ENCODE measurements around the gene TUBA4B.
A peak's percentile ranks its signal among the peaks of the same experiment; 100 is the strongest.
"Not testable (repeated sequence)": the region's sequence is repeated elsewhere in the genome, so short reads cannot be mapped to it uniquely, and the experiment has no call there.

Gene TUBA4B

DNA sequence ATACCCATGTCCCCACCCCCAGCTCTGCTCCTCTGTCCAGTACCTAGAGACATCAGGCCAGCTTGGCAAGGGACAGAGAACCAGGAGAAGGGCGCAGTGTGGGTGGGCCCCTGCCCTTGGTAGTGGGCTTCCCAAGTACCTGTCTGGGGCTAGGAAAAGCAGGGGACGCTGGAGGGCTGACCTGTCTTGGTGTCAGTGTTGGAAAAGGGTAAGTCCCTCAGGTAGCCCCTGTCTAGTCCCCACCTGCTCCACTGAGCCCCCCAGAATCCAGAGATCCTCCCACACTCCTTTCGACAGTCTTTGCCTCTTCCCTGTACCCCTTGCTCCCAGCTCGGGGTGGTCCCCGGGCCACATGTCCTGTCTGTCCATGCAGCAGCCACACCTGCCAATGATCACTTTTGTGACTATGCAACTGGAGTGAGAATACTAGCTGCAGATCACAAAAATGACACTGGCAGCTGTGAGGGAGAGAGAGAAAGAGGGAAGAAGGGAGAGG lies 40.7 kb downstream of the TUBA4B start:
- no peak for DNase-seq

DNA sequence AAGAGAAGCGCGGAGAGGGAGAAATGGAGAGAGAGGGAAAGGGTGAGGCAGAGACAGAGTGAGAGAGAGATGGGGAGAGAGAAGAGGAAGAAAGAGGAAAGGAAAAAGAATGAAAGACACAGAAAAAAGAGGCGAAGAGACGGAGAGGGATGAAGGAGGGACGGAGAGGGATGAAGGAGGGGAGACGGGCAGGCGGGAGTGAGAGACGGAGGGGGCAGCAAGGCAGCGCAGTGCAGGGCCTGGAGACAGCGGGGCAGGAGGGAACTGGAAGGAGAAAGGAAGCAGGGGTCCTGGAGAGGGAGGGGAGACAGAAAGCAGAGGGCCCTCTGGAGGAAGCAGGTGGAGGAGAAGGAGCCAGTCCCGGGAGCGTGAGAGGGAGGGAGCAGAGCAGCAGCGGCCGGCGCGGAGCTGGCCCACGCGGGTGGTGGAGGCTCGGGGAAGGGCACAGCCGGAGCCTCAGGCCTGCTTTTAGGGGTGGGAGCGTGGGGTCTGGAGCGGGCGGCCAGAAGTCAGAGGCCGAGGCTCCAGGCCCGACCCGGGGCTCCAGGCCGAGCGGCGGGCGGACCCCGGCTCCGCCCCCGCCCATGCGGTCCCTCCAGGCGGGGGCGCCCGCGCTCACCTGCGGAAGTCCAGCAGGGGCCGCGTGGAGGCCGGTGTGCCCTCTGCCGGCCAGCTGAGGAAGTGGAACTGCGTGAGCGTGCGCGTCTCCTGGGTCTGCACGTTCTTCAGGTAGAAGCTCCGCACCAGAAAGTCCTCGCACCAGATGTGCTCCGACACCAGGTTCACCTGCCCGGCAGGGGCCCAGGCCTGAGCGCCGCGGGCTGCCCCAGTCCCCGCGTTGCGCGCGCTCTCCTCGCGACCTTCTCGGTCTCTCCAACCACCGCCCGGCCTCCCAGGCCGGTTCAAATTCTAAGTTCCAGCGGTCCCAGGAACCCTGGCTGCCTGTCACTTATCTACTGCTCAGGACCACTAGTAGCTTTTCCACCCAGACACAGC lies 41.6 kb downstream of the TUBA4B start:
- DNase-seq = peak; percentile 70 to 94

DNA sequence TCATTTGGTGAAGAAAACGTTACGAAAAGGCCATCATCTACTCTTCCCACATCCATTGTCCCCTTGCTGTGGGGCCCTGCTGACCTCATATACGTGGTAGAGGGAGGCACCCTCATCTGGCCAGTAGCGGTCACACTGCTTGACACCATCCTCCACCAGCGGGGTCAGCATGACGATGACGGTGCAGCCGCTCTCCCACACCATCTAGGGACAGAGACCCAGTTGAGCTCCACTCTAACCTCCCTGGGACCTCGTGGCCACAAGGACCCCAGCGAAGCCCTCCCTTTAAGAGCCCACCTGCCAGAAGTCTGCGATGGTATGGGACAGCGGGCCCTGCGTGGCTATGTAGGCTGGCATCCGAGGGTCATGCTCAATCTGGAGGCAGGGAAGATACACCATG lies 43.1 kb downstream of the TUBA4B start:
- DNase-seq = no peak

DNA sequence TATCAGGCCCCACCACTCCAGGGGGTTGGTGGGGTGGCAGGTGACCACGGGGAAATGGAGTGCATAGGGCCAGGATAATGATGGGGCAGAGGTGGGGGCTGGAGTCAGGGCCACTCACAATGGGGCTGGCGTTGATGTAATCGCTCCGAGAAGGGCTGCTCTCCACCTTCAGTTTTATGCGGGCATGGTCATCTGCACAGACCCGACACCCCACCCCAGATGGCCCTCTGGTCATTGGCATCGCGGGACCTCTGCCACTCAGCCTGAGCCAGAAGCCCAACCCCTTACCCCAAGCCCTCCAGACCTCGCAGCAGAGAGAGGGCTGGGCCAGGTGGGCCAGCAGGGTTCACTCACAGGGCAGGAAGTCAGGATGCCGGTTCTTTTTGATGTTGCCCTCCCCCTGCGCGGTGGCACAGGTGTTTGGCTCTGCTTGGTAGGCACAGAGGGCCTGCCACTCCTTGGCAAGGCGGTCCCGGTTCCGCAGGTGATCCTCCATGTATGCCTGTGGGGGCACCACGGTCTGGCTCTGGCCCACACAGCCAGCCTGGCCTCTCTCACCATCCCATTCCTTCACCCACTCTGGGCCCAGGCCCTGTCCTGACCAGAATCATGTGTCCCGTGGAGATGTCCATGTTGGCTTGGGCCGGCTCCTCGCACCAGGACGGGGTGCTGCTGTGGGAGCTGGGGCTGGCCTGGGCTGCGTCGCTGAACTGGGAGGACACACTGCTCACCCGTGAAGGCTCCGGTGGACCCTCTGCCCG lies 43.8 kb downstream of the TUBA4B start:
- no peak for DNase-seq

DNA sequence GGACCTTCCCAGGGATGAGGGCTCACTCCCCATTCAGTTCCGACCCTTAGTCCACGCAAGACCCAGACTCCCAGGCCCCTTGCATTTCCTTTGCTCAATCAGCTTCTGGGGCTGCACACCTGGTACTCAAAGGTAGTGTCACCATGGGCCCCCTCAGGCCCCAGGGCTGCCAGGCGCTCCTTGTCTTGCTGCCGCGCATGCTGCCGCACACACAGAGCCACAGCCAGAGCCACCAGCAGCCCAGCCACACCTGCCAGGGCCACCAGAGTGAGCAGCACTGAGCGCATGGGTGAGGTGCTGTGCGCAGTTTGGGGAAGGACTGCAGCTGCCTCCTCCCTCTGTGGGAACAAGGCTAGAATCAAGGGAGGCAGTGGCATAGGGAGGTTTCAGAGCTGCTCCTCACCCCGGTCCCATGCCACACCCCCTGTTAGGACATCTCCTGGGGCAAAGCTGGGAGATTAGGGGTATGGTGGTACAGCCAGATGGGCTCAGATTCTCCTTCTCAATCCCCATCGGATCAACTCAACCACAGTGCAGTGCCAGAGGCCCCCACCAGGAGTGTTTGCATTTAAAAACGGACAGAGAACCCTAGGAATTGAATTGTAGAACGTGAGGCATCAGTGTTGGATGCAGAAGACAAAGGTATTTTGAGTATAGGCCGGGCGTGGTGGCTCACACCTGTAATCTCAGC lies 44.9 kb downstream of the TUBA4B start:
- DNase-seq = no peak

DNA sequence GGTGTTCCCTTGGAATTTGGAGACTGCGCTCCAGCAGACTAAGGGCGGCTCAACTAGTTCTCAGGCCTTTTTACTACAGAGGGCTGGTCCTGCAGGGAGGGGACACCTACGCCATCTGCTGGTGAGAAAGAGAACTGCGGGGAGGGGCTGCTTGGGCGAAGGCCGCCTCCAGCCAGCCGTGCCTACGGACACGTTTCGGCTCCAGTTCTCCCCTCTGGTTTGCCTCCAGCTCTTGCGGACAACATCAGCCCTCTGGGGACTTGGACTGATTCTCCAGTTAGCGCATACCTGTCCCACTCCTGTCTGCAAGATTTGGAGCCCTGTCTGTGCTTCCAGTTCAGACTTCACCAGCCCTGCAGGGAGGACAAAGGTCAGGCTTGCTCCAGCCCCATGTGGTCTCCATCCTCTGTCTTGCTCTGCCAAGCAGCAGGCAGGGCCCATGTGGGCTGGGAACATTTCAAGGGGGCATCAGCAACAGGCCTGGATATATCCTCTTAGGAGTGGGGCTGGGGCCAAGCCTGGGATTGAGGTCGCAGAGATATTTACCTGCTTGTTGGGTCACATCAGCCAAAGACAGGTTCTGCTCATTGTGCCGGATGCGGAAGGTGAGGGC lies 45.8 kb downstream of the TUBA4B start:
- peak; percentile 19 to 80 for DNase-seq

DNA sequence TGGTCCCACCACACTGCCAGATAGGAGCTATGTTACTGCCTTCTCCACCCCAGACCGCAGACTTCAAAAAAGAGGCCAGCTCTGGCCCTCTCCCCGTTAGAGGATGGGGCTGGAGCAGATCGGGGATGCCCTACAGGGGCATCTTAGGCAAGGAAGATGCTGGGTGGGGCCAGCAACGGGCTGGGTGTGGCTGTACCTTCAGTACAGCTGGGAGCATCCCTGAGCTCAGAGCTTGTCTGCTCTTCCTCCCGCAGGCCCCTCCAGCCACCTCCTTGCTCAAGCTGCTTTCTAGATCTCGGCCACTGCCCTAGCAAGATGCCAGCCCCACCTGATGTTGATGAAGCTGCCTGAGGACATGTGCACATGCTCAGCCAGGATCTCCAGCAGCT lies 46.3 kb downstream of the TUBA4B start:
- no peak for DNase-seq

DNA sequence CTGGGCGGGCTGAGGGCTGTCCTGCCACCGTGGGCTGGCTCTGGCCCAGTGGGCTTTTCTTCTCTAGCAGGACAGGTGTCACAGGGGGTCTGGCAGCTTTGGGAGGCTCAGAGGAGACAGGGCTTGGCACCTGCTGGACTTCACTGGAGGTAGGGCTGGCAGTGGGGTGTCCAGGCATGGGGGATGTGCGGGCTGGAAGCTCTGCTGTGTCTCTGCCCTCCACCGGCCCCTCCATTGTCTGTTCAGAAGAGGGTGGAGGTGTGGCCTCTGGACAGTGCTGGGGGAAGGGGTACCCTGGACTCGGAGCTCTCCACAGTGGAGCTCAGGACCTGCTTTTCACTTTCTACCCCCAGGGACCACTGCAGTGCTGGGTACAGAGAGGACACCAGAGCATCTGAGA lies 47.0 kb downstream of the TUBA4B start:
- DNase-seq = no peak

DNA sequence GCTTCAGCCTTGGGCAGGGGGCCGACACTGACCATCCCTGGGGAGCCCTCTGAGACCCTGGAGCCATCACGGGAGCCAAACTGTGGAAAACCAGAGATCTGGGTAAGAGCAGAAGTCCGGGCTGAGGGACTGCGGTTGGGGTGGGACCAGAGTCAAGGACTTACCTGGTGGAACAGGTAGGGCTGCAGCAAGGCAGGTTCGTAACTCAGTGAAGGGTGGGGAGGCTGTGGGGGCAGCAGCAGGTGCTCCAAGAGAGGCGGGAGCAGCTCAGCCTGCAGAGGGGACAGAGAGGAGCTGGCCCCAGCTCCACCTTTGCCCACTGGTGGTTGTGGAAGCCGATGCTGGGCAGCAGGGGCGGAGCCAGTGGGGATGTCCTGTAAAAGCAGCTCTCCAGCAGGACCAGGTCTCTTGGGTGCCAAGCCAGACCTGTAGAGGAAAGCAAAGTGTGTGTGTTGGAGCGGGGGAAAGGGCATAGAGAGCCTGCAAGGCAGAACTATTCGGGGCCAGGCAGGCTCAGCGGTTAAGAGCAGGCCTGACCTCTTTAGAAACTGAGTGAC lies 49.4 kb downstream of the TUBA4B start:
- DNase-seq = no peak

DNA sequence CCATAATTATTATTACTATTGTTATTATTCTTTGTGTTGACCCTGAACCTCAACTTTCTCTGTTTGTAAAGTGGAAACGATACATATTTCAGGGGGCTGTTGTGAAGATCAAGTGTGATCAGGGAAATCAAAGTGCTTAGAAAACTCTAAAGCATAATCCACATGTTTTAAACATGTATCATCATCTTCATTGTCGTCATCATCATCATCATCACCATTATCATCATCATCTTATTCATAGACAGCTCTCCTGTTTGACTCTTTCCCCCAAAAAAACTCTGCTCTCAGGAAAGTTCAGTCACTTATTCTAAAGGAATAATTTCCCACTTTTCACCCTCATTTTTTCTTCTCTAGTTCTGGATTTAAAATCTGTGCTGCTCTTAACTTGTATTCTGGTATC lies 51.2 kb downstream of the TUBA4B start:
- no peak for DNase-seq

DNA sequence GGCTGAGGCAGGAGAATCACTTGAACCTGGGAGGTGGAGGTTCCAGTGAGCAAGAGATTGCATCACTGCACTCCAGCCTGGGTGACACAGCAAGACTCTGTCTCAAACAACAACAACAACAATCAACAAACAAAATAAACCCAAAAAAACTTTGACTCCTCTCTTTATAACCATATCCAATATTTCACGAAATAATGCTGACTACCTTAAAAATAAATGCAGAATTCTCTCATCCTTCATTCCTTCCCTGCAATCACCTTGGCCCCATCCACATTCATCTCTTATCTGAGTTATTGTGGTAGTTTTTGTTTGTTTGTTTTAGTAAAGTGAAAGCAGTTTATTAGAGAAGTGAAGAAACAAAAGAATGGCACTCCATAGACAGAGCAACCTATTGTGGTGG lies 53.0 kb downstream of the TUBA4B start:
- no peak for DNase-seq

DNA sequence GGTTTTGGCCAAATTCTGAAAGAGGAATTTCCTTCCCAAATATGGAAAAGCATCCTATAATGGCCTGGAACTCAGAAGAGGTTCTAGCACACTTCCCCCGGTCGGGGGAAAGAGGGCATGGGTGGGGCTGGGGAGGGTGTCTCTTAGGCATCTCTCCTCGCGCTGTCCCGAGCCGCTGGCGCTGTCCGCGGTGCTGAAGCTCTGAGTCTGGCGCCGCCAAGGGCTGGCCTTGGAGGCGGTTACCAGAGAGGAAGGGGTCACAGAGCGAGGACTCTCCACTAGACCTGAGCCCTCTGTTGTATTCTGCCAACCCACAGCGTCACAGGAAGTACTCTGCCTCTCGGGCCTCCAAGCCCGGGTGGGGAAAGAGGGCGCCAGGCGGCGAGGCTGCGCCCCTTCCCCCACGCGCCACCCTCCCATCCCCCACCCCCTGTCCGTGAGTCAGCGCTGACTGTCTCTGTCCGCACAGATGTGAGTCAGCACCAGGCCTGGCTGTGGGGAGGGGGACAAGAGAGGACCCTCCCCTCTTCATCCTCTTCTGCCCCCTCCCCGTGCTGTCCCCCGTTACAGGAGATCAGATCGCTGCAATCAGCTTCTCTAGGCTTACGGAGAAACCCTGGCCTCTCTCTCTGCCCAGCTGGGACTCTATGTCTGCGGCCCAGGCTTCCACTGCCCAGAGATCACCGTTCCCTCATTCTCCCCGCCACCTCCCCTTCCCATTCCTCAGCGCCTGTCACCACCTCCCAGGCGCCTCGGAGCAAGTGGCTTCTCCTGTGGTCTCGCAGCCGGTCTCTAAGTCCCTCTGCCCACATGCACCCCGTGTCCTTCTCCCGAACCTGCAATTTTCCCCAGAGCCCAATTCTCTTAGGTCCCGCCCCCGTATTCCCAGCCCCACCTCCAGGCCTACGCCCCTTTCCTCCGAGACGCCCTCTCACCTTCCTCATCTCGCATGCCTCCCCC lies 55.4 kb downstream of the TUBA4B start:
- peak; percentile 23 to 75 for DNase-seq

DNA sequence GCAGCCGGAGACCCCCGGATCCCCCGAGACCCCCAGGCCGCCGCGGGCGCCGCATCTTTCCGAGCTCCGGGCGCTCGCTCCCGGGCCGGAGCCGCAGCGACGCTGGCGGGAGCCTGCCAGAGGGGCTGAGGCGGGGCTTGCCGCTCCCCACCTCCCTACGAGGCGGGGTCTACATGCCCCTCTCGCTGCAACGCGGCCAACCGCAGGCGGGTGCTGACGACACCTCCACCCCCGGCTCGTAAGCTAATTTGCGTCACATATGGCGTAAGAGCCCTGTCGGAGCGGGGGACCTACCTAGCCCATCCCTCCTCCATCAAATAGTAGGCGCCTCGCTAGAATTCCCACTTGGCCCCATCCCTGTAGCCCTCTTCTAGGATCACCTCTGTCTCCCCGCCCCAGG lies 56.2 kb downstream of the TUBA4B start, which contains the start of gene PTPRN:
Gene PTPRN (minus strand): TSS at position 124 of the 400 bp plus-strand sequence. CDS start 69 bp downstream, at position 55.
- peak; percentile 41 to 71 for DNase-seq

DNA sequence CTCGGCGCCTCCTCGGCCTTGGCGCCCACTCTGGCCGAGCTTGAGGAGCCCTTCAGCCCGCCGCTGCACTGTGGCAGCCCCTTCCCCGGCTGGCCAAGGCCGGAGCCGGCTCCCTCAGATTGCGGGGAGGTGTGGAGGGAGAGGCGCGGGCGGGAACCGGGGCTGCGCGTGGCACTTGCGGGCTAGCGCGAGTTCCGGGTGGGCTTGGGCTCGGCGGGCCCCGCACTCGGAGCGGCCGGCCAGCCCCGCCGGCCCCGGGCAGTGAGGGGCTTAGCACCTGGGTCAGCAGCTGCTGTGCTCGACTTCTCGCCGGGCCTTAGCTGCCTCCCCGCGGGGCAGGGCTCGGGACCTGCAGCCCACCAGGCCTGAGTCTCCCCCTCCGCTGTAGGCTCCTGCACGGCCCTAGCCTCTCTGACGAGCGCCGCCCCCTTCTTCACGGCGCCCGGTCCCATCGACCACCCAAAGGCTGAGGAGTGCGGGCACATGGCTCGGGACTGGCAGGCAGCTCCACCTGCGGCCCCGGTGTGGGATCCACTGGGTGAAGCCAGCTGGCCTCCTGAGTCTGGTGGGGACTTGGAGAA lies 59.7 kb downstream of the TUBA4B start:
- not testable (repeated sequence) for DNase-seq

DNA sequence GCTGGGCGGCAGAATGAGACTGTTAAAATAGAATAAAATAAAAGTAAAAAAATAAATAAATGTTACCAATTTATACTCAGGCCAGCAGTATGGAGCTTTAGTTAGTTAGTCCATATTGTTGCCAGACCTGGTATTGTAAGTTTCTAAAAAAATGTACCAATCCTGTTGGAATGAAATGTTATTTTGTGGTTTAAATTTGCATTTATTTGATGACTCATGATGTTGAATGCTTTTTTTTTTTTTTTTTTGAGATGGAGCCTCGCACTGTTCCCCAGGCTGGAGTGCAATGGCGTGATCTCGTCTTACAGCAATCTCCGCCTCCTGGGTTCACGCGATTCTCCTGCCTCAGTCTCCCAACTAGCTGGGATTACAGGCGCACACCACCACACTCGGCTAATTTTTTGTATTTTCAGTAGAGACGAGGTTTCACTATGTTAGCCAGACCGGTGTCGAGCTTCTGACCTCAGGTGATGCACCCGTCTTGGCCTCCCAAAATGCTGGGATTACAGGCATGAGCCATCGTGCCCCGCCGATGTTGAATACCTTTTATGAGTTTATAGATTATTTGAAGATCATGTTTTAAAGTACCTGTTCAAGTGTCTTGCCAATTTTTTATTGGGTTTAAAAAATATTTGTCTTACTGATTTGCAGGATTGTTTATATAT lies 61.9 kb downstream of the TUBA4B start:
- no peak for DNase-seq

Measured in NCI-H526 (cell line).